NOMO-1 (cell line): ENCODE results near the gene CFAP44.
"Not testable (repeated sequence)": the region's sequence is repeated elsewhere in the genome, so short reads cannot be mapped to it uniquely, and the experiment has no call there.

Experiments
- DNase-seq, 2 experiments: peaks; one replicate each; lab custom pipeline; 2025; ENCODE audit not compliant: unreplicated experiment in 2 of 2; lab: John Stamatoyannopoulos, UW

CFAP44 gene

DNA sequence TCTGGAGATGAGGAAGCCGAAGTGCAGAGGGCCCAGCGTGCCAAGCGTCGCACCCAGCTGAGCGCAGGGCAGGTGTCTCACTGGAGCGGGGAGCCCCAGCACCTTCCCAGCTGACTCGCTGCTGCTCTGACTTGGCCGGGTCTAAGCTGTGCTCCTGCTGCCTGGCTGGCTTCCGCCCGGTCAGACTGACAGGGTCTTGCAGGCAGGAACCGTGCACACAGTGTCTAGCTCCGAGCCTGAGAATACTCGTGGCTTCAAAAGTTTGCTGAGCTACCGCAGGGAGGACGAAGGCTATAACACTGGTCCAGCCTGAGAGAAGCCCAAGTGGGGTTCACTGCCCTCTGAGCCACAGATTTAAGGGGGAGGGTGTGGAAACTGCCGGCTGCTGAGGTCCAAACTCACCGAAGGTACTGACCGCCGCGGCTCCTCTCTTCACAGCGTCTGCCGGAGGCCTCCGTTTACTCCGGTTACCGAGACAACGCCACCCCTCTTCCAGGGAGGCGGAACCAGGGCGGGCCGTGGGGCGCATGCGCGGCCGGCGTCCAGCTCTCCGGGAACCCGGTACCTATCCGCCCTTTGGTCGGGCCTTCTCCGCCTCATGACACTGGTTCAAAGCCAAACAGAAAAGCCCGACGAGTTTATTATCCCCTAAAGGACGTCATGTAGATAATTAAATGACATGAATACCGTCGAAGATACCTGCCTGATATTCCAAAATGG lies at the start of gene CFAP44:
TSS of gene CFAP44 (minus strand) at position 443 of the 720 bp plus-strand sequence. CDS start 7,829 bp downstream, outside the sequence.
- DNase-seq, result no peak

- DNase-seq, result no peak
These were observed 43.9 kb upstream of the CFAP44 start for GRCh38 chr3:113485161-113485609.

- no peak for DNase-seq
These were observed 27.2 kb upstream of the CFAP44 start for GRCh38 chr3:113468539-113468938.

DNA sequence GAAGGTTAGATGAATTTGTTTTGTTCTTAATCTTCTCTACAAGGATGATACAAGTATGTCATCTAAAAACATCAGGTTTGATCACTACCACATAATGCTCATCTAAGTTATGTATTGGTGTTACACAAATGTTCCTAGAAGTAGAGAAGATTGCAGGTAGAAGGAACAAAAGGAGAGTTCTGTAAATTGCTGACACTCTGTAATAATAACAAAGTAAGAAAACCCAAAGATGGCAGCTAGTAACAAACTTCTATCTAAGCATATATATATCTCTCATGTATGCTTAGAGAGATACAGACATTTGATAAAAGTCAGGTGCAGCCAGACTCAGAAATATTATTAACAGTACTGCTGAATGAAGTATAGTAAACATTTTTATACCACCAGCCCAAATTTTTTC lies 20.2 kb upstream of the CFAP44 start:
- DNase-seq, result no peak

- DNase-seq, result not testable (repeated sequence)
These were observed 17.3 kb upstream of the CFAP44 start for GRCh38 chr3:113458554-113458953.

- no peak for DNase-seq
These were observed 14.2 kb upstream of the CFAP44 start for GRCh38 chr3:113455446-113455845.

DNA sequence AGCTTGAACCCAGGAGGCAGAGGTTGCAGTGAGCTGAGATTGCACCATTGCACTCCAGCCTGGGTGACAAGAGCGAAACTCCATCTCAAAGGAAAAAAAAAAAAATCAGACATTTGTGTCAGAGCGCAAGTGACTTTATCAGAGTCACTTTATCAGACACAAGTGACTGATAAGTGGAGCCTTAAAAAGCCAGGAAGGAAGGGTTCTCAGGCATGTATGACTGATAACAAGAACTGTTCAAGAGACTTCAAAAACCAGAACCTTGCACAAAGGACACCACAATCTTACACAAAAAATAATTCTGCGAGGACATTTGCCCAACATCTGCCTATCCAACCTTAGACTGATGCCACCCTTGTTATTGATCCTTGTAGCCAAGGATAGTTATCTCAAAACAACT lies 13.3 kb upstream of the CFAP44 start:
- no peak for DNase-seq

DNA sequence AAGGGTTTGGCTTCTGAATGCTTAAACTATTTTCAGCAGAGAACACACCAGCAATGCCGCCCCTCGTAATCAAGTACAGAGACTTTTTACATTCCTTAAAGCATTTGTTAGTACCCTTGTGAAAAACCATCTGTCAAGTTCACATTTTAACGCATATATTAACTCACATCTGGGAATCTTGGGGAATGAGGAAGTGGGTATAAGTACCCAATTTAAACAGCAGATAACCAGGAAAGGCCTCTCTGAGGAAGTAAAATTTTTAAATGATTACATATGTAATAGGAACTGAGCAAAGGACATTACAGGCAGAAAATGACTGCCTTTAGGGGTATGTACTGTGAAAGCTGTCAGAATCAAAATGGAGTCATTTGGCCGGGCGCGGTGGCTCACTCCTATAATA lies 12.8 kb upstream of the CFAP44 start:
- DNase-seq, result no peak

- DNase-seq, result no peak
These were observed 9.6 kb upstream of the CFAP44 start for GRCh38 chr3:113450911-113451310.

DNA sequence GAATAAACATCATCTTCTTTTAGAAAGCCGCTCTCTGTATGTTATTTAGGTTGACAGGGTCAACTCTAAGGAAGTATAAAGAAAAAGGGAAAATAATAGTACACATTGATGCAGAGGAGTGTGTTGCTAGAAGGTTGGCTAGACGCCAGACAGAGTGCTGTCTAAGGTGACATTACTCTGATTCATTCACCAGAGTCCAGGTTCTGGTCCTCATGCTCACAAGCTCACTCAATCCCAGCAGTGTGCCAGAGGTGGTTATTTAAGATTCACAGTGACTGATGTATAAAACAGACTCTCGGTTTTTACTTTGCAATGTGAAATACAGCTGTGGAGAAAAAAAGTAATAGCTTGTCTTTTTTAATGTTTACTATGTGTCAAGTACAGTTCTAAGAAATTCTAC lies 1.7 kb downstream of the CFAP44 start:
- no peak for DNase-seq

- no peak for DNase-seq
These were observed 3.1 kb downstream of the CFAP44 start for GRCh38 chr3:113438224-113438623.

DNA sequence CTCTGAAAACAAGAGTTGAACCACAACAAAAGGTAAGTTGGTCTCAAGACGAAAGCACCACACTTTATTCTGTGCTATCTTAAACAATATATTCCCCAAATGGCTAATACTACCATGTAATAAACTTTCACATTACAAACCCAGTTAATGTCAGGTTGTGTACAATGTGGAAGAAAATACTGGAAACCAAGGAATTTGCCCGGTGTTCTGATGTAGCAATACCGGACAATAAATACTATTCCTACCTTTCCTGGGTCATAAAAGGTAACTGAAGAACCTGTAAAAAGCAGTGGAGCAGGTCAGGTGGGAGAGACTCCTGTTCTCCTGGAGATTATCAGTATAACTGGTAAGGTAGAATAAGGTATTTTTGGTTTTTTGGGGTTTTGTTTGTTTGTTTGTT lies 3.9 kb downstream of the CFAP44 start:
- DNase-seq, result no peak

DNA sequence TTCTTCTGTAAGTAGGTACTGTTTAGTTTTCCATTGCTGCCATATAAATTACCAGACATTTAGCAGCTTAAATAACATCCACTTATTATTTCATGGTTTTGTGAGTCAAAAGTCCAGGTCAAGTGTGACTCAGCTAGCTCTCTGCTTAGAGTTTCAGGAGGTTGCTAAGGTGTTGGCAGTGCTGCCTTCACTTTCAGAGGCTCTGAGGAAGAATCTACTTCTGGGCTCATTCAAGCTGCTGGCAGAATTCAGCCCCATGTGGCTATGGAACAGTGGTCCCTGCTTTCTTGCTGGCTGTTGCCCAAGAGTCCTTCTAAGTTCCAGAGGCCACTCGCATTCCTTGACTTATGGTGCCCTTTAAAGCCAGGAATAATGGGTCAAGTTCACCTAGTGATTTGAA lies 4.5 kb downstream of the CFAP44 start:
- no peak for DNase-seq

GRCh38 chr3:113431811-113432210 lies 9.5 kb downstream of the CFAP44 start:
- DNase-seq, result no peak

DNA sequence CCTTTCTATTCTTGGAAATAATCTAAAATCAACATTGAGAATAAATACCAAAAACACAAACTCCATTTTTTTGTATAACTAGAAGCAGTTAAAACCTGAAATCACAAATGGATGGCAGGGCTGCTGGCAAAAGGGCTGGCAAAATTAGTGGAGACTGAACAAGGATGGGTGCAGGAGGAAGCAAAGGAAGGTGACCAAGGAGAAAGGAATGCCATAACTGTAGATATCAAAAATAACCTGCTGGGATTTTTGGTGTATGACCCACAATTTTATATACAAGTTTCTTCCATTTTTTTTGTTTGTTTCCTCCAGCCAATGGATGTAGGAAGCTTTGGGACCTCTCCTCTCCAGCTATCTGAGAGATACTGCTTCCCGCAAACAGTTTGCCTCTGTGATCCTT lies 12.7 kb downstream of the CFAP44 start:
- no peak for DNase-seq

- DNase-seq, result peak; percentile 21 to 48
These were observed 17.6 kb downstream of the CFAP44 start for GRCh38 chr3:113423699-113424098.

DNA sequence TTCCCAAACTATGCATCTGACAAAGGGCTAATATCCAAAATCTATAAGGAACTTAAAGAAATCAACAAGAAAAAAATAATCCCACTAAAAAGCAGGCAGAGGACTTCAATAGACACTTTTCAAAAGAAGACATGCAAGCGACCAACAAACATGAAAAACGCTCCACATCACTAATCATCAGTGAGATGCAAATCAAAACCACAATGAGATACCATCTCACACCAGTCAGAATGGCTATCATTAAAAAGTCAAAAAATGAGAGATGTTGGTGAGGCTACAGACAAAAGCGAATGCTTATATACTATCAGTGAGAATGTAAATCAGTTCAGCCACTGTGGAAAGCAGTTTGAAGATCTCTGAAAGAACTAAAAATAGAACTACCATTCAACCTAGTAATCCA lies 20.2 kb downstream of the CFAP44 start:
- DNase-seq, result no peak

GRCh38 chr3:113409676-113410075 lies 31.6 kb downstream of the CFAP44 start:
- DNase-seq, result no peak

DNA sequence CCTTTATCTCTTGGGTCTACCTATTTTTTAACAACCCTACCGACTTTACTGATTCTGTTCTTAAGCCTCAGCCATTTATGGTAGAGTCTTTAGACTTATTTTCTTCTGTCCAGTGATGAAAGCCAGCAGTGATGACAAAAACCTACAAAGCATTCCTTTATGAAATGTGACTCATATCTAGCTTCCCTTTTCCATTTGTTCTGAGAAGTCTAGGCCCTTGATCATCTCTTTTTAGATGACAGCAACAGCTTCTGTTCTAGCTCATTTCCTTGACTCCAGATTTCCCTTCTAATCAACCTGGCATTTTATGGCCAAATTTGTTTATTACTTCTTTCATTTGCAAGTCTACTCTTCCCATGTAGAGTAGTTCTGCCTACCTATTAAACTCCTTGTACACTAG lies 36.1 kb downstream of the CFAP44 start:
- peak in 1 of 2 experiments; percentile 30 for DNase-seq

DNA sequence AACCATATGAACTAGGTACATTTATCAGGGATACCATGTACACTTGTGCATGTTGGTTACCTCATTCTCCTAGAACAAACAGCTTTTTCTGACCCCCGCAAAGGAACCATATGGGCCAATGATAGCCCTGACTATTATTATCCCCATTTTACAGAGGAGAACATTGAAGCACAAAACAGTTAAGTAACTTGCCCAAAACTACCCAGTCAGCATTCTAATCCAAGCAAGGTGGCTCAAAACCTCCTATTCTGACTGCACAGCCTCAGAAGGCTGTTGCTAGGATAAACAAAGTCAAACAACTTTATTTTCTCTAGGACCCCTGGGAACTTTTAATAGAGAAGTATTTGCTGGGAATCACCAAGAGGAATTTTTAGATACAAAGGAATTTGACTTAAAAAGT lies 36.7 kb downstream of the CFAP44 start:
- no peak for DNase-seq
